CD4-positive, alpha-beta T cell treated with Interleukin-4 for 1 hour (primary cell): ENCODE data around the gene JCHAIN.
A peak's percentile ranks its signal among the peaks of the same experiment; 100 is the strongest.
"Not testable (repeated sequence)": the region's sequence is repeated elsewhere in the genome, so short reads cannot be mapped to it uniquely, and the experiment has no call there.

Experiments used
- DNase-seq, 2 donors: peaks; one replicate each; pipeline ENCODE4 v3.0.0-alpha.2; 2020 to 2022

JCHAIN gene

DNA sequence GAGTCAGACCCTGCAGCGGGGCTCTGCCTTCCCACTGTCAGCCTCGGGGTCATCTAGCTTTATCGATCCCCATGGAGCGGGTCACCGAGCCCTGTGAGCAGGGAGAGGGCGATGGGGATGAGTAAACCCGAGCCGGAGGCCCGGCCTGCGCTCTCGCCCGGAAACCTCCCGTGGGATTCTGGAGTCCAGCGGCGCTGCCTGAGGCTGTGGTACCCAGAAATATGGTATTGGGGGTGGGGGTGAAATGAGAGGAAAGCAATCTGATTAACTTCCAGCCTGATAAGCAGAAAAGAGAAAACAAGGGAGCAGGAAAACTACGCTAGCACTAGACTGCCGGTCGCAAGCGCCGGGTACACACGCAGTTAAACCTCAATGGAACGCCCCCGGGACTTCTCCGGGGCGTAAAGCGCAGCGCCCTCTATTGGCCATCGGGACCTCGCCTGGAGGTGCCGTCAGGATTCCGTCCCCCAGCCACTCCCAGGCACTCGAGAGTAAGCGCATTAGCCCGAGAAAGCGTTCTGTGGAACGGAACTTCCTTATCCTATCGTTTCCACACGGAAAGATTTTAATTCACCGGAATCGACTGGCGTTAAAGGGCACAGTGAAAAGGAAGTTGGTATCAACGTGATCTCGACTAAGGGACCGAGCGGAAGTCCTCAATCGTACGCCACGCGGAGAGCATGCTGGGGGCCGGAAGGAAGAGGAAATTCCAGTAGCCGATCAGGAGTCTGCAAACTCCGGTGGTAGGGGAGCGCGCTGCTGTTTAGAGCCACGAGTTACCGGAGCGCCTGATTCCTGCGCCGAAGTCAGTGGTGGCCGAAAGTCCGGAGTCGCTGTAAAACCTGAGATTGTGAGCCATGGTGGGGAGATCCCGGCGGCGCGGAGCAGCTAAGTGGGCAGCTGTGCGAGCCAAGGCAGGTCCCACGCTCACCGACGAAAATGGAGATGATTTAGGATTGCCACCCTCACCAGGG is 21.8 kb upstream of the JCHAIN start, which contains the start of gene UTP3:
UTP3 (plus strand) TSS at position 712 of the 974 bp plus-strand sequence; CDS start at position 858, 146 bp downstream.
- DNase-seq = peak; percentile 93 to 94

DNA sequence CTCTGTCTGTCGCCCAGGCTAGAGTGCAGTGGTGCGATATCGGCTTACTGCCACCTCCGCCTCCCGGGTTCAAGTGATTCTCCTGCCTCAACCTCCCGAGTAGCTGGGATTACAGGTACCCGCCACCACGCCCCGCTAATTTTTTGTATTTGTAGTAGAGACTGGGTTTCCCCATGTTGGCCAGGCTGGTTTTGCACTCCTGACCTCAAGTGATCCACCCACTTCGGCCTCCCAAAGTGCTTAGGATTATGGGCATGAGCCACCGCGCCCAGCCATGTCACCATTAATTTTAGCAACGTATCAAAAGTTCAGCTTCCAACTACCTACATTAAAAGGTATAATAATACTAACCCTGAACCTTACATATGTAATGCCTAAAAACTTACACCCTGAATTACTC is 21.1 kb upstream of the JCHAIN start:
- DNase-seq = peak; percentile 28 to 46

- not testable (repeated sequence) for DNase-seq
These were observed 15.8 kb upstream of the JCHAIN start for GRCh38 chr4:70682142-70682541.

- no peak for DNase-seq
These were observed 15.4 kb upstream of the JCHAIN start for GRCh38 chr4:70681704-70682103.

DNA sequence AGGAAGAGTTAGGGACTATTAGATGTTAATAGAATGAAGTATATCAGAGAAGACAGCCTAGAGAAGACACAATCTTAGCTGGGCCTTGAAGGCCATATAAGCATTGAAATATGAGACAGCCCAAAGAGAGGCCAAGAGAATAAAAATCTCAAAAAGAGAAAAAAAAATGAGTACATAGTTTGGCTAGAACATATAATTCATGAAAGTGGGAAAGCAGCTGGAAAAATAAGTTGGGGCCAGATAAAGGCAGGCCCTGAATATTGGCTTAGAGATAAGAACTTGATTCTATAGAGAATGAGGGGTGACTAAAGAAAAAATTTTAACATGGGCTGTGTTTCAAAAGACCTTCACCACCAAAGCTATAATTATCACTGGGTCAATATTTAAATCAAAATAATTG is 14.6 kb upstream of the JCHAIN start:
- DNase-seq = no peak

DNA sequence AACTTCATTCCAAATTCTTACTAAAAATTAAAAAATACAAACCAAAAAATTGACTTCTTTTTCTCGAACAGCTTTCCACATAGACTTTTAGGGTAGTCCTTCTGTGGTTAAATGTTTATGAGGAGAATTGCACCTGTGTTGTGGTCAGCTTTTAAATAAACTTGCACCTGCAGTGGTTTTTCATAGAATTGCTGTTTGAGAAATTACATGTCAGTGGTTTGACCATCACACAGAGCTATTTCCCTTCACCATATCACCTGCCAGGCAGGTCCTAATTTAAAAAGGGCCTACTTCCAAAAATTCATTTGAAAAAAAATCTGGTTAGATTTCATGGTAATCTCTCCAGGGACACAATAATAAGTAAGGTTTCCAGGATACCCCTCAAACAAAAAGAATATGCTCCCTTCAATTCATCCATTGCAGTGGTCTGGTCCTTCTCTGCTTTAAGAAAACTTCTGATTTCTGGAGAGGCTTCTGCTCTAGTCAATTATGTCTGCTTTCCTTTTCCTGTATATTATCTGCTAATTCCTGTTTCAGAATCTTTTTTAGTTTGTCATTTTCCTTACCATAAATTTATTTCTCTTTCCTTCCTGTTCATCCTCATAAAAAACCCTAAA is 12.2 kb upstream of the JCHAIN start:
- peak in 1 of 2 donors; percentile 24 for DNase-seq

DNA sequence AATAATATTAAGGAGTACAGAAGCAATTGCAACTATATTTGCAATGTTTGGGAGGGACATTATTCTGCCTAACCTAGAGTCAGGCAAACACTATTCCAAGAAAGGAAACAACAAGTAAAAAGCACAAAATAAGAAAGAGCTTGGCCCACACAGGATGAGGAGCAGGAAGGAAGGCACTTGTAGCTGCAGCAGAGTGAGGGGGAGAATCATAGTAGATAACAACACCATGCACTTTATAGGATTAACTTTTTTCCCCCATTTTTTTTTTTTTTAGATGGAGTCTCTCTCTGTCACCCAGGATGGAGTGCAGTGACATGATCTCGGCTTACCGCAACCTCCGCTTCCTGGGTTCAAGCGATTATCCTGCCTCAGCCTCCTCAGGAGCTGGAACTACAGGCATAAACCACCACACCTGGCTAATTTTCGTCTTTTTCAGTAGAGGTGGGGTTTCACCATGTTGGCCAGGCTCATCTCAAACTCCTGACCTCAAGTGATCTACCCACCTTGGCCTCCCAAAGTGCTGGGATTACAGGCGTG is 10.3 kb upstream of the JCHAIN start:
- no peak for DNase-seq

DNA sequence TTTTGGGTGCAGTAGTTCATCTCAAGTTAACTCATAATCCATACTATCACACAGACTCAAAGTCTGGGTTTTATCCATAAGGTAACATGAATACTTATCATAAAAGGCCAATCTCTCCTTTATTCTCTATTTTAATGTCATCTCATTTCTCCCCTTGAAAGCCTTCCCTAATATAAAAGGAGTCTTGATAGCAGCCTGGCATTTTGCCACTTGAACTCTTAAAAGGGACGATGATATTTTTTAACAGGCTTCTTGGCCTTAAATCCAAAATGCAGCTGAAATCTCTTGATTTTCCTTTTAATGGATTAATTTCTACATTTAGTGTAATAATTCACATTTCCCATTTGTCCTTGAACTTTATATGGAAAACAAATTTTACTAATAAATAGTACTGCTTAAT is 8.4 kb upstream of the JCHAIN start:
- no peak for DNase-seq

DNA sequence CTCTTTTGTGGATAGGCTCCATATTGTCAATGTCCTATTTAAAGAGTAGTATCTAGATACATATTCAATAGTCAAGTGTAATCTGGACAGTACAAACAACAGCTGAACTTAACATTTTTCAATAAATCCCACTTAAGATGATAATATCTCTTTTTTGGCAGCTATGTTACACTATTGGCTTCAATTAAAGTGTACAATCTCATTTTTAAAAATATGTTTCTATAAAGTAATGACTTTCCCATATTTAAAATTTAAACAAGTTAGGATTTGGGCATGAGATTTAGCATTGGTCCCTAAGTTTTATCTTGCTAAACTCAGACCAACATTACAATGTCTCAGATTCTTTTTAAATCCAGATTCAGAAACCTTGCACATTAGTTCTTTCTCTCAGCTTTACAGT is 7.9 kb upstream of the JCHAIN start:
- no peak for DNase-seq

DNA sequence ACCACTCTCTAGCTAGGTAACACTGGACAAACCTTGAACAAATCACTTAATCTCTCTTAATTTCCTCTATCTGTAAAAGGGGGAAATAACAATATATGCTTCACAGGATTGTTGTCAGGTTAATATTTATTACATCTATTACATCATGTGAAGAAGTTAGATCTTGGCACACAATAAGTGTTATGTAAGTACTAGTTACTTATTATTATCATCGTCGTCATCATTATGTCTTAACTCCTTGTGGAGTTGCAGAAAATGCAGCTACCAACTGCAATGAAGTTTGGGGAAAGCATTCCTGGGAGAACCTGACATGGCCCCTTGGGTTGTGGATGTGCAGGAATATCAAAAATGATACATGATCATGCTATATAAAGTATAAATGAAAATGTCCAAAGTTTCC is 4.8 kb upstream of the JCHAIN start:
- no peak for DNase-seq

DNA sequence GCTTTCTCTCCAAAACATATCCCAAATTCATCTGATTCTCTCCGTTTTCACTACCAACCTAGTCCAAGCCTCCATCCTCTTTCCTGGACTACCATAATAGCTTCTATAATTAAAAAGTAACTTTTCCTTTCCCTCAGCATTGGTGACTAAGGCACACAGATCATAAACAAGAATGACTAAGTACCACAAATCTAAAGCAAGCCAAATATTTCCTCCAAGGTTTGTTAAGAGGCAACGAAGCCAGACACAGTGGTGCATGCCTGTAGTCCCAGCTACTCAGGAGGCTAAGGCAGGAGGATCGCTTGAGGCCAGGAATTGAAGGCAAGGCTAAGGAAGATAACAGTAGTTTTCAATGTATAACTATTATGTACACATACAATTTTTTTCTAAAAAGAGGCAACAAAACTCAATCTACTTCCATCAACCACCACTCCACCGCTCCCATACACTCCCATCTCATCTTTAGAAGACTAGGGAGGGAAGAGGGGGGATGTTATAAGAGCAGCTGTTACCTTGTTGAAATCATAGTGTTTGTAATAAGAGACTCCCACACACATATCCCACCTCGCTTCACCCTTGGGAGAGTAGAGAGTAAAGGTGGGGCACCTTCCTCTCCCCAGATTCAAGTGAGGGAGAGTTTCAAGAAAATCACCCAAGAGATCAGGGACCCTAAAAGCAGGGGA is 4.2 kb upstream of the JCHAIN start:
- no peak for DNase-seq

- DNase-seq = no peak
These were observed 1.6 kb upstream of the JCHAIN start for GRCh38 chr4:70667740-70668535.

GRCh38 chr4:70661309-70661922 is 4.9 kb downstream of the JCHAIN start:
- not testable (repeated sequence) for DNase-seq

- DNase-seq = no peak
These were observed 6.2 kb downstream of the JCHAIN start for GRCh38 chr4:70660106-70660505.

DNA sequence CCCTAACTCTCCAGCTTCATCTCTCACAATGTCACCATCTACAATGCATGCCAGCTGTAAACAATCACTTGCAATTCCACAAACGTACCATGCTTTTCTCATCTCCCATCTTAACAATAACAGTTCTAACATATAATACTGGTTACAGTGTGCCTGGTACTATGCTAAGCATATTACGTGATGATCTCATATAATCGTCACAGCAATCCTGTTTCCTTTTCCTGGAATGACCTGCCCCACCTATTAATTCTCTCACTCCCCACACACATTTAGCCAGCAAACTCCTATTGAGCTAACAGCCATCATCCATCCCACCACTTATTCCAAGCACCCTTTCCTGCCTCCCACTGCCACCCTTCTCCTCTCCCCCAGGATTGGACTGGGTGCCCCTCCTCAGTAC is 7.9 kb downstream of the JCHAIN start:
- DNase-seq = no peak

GRCh38 chr4:70657326-70657725 is 9.0 kb downstream of the JCHAIN start:
- no peak for DNase-seq

DNA sequence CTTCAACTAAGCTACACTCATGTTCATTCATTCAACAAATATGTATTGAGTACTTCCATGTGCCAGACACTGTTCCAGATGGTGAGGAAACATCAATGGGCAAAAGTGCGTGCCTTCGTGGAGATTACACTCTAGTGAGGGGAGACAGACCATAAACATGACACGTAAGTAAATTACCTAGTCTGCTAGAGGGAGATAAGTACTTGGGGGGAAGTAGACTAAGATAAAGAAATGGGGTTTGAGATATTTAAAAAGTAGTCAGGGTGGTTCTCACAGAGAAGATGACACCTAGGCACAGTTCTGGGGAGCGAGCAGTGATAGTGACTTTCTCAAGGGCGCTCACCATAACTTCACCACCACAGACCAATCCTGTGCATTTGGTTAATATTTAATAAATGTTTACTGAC is 11.7 kb downstream of the JCHAIN start:
- DNase-seq = no peak

DNA sequence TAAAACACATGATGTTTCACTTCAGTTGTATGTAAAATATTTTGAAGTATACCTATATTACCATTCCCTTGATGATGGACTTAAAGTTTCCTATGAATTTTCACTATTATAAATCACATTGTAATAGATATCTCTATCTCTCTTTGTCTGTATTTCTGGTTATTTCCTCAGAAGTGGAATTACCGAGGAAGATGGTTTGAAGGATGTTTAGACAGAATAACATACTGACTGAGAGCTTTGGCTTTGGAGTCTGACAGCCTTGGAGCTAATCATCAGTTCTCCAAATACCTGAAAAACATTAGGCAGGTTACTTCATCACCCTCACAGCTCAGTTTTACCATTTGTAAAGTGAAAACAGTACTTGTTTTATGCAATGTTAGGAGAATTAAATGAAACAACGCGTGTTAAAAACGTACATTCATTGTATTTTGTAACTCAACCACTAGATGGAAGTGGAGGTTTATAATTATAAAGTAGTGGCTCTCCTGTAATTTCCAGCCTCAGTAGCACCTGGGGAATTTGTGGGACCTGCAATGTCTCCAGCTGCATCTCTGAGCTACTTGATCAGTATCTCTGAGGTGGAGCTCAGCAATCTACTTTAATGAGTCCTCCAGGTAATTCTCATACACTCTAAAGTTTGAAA is 14.3 kb downstream of the JCHAIN start:
- DNase-seq = peak in 1 of 2 donors; percentile 55

- not testable (repeated sequence) for DNase-seq
These were observed 15.6 kb downstream of the JCHAIN start for GRCh38 chr4:70650741-70651140.

- no peak for DNase-seq
These were observed 26.1 kb downstream of the JCHAIN start for GRCh38 chr4:70640192-70640591.

GRCh38 chr4:70637239-70637913 is 28.9 kb downstream of the JCHAIN start:
- DNase-seq = no peak
